Erythroblast (primary cell): ENCODE data around the gene SYT14.

Experiments used
- GATA1 ChIP-seq: IDR thresholded peaks from 2 replicates; pipeline ENCODE4 v1.6.1; 2011; ENCODE audit warnings: low read depth, mild to moderate bottlenecking, control low read depth, low read length, moderate library complexity
- POLR2A ChIP-seq: IDR thresholded peaks from 2 replicates; pipeline ENCODE4 v1.6.1; 2011; ENCODE audit warnings: mild to moderate bottlenecking, low read length

GRCh38 chr1:210099921-210100320 lies 161.9 kb downstream of the SYT14 start:
- TF ChIP-seq POLR2A (no peak), GATA1 (no peak)
